NT2/D1 (cell line): ENCODE measurements around the gene SLIT3.

ENCODE experiments used
- DNase-seq: peaks from one replicate; pipeline ENCODE4 v3.0.0-alpha.2; 2011; ENCODE audit warnings: low read depth, low spot score
- H3K27me3 ChIP-seq: 2 replicates; pipeline ENCODE4 v1.6.0; 2011; ENCODE audit warnings: mild to moderate bottlenecking; ENCODE audit not compliant: insufficient read length, insufficient read depth
- H3K36me3 ChIP-seq: 2 replicates; pipeline ENCODE4 v1.6.1; 2011; ENCODE audit warnings: mild to moderate bottlenecking, low read length, mixed read lengths; ENCODE audit not compliant: insufficient read depth, insufficient read length
- H3K4me1 ChIP-seq: 2 replicates; pipeline ENCODE4 v1.5.1; 2011; ENCODE audit not compliant: insufficient read depth, insufficient read length
- H3K4me3 ChIP-seq: 2 replicates; pipeline ENCODE4 v1.5.1; 2011; ENCODE audit warnings: low read depth; ENCODE audit not compliant: insufficient read length
- H3K9ac ChIP-seq: 2 replicates; pipeline ENCODE4 v1.6.0; 2011; ENCODE audit warnings: low read depth; ENCODE audit not compliant: insufficient read length
- H3K9me3 ChIP-seq: 2 replicates; pipeline ENCODE4 v1.5.1; 2011; ENCODE audit warnings: mild to moderate bottlenecking, low read length; ENCODE audit not compliant: insufficient read depth
- SUZ12 ChIP-seq: IDR thresholded peaks from 2 replicates; pipeline ENCODE4 v1.6.1; 2011; ENCODE audit not compliant: insufficient read length, insufficient read depth; ENCODE audit errors: extremely low read depth
- YY1 ChIP-seq: IDR thresholded peaks from 2 replicates; pipeline ENCODE4 v1.6.1; 2011; ENCODE audit not compliant: insufficient read length, insufficient read depth
- ZNF274 ChIP-seq: IDR thresholded peaks from 2 replicates; pipeline ENCODE4 v1.6.1; 2011; ENCODE audit warnings: mild to moderate bottlenecking, low read depth, low read length

Gene SLIT3

DNA sequence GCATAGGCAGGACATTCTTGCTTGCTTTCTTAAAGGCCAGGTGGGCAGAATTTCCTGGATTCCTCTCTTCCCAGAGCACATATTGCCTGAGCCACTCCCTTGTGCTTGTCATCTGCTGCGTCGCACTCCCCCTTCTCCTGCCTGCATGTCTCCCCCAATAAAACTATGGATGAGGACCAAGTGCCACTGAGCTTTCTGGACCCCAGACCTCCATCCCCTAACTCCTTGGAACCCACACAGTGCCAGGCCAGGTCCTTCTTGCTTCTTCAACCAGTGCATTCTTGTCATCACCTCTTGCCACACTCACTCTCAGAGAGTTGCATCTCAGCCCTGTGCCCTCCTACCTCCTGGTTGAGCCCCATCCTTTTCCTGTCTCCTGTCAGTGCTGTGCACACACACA lies 563.9 kb downstream of the SLIT3 start:
- Histone ChIP-seq H3K4me1 (peaks cover 3% of the 10 kb centered on the region), H3K9ac (no peak overlapping the region), H3K36me3 (no peaks in the 10 kb centered on the region), H3K9me3 (no peaks in the 10 kb centered on the region), H3K27me3 (no peaks in the 10 kb centered on the region), H3K4me3 (no peak overlapping the region)
- no peak for DNase-seq
- TF ChIP-seq SUZ12 (no peak), ZNF274 (no peak), YY1 (no peak)

DNA sequence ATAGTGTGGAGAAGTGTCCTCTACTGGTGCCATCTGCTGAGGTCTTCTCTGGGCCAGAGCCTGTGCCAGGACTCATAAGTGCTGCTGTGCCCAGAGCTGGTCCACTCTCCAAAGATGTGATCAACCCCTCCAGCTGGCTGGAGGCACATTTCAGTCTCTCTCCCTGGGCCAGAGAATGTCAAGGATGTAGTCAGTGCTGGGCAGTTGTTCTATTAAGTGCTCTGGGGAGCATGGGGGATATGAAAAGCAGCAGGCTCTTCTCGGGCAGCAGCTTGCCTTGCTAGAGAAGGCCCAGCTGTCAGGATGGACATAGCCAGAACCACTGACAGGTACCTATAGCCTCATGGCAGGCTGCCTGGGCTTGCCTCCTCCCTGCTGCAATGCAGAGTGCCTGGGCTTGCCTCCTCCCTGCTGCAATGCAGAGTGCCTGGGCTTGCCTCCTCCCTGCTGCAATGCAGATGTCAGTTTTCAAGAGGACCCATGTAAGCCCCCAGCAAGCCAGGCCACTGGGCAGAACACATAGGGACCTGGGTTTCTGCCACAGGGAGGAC lies 564.6 kb downstream of the SLIT3 start:
- no peaks in the 10 kb centered on the region for H3K9me3 ChIP-seq
- peaks cover 3% of the 10 kb centered on the region for H3K4me1 ChIP-seq
- H3K9ac ChIP-seq, result no peak overlapping the region
- no peaks in the 10 kb centered on the region for H3K27me3 ChIP-seq
- no peak overlapping the region for H3K4me3 ChIP-seq
- TF ChIP-seq ZNF274, result no peak
- no peak for TF ChIP-seq SUZ12
- no peak for TF ChIP-seq YY1
- no peaks in the 10 kb centered on the region for H3K36me3 ChIP-seq
- no peak for DNase-seq

DNA sequence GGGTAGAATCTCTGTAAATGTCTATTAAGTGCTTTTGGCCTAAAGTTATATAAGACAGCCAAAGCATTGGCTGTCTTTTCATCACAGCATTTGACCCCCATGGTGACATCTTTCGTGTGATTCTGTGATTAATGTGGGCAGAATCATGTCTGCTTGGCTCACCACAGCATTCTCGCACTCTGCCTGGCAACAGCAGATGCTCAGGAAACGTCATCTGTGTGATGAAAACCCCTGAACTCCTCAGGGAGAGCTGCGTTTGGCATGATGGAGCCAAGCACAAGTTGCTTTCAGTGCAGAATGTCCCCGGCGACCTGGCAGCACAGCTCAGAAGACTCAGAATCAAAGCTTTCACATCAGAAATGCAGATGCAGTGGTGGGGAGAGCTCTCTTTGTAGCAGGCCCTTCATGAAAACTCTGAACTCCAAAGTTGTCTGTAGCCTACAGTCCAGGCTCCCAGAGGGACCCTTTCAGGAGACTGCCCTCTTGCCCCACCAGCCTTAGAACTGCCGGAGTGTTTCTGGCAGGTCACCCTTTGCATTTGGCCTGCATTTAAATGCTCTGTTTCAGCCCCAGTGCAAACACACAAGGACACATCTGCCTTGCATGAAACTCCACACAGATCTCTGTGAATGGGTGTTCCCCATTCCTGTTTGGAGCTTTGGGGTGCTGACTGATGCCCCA lies 566.2 kb downstream of the SLIT3 start:
- H3K4me1 ChIP-seq, result peaks cover 3% of the 10 kb centered on the region
- no peaks in the 10 kb centered on the region for H3K9me3 ChIP-seq
- no peak overlapping the region for H3K4me3 ChIP-seq
- H3K27me3 ChIP-seq, result no peaks in the 10 kb centered on the region
- H3K9ac ChIP-seq, result no peak overlapping the region
- no peak for DNase-seq
- H3K36me3 ChIP-seq, result no peaks in the 10 kb centered on the region
- TF ChIP-seq ZNF274, result no peak
- TF ChIP-seq YY1, result no peak
- TF ChIP-seq SUZ12, result no peak

DNA sequence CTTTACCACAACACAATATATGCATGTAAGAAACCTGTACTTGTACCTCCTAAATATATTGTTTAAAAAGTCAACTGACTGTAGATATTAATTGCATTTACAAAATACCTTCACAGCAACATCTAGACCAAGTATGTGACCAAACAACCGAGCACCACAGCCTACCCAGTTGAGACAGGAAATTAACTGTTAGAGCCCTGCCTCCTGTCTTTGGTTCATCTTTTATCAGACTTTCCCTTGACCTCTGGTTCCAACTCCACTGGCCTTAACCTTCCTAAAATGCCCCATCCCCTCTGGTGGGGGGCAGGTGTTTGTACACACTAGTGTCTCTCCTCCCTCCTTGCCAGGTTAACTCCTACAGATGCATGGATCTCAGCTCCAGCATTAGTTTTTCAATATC lies 566.8 kb downstream of the SLIT3 start:
- Histone ChIP-seq H3K4me3 (no peak overlapping the region), H3K4me1 (peaks cover 3% of the 10 kb centered on the region), H3K27me3 (no peaks in the 10 kb centered on the region), H3K9me3 (no peaks in the 10 kb centered on the region), H3K9ac (no peak overlapping the region), H3K36me3 (no peaks in the 10 kb centered on the region)
- TF ChIP-seq ZNF274 (no peak), SUZ12 (no peak), YY1 (no peak)
- no peak for DNase-seq

DNA sequence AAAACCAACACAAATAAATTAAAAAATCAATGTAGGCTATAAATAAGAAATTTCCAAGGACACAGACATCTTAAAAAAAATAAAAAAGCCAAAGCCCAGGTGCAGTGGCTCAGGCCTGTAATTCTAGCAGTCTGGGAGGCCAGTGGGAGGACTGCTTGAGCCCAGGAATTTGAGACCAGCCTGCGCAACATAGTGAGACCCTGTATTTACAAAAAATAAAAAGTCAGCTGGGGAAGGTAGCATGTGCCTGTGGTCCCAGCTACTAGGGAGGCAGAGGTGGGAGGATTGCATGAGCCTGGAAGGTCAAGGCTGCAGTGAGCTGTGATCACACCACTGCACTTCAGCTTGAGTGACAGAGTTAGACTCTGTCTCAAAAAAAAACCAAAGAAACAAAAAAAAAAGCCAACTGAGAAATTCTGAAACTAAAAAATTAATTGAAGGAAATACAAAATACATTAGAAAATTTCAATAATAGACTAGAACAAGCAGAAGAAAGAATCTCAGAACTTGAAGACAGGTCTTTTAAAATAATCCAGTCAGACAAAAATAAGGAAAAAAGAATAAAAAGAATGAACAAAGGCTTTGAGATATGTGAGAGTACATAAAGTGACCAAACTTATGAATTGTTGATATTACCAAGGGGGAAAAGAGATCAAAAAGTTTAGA lies 572.3 kb downstream of the SLIT3 start:
- DNase-seq, result no peak
- no peaks in the 10 kb centered on the region for H3K36me3 ChIP-seq
- no peaks in the 10 kb centered on the region for H3K27me3 ChIP-seq
- TF ChIP-seq SUZ12 (no peak), ZNF274 (no peak), YY1 (no peak)
- no peak overlapping the region for H3K9ac ChIP-seq
- no peak overlapping the region for H3K4me3 ChIP-seq
- H3K9me3 ChIP-seq, result no peaks in the 10 kb centered on the region
- no peaks in the 10 kb centered on the region for H3K4me1 ChIP-seq

DNA sequence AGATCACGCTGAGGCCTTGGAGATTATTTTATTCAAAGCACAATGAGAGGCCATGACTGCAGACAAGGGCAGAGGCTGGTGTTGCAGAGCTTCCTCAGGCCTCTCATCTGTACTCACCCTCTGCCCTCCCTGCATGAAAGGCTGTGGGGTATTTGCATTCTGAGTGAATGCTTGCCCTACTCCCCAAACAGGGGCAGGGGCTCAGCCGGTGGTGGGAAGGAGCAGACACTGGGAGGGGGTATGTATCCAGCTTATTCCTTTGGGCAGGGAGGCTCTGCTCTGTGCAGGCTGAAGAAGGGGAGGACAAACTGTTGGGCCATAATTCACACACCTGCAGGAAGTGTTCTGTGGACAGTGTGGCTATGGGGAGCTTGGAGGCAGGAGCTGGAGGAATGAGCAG lies 573.4 kb downstream of the SLIT3 start:
- H3K36me3 ChIP-seq, result no peaks in the 10 kb centered on the region
- DNase-seq, result no peak
- H3K9me3 ChIP-seq, result no peaks in the 10 kb centered on the region
- H3K4me1 ChIP-seq, result no peaks in the 10 kb centered on the region
- TF ChIP-seq SUZ12 (no peak), YY1 (no peak), ZNF274 (no peak)
- H3K9ac ChIP-seq, result no peak overlapping the region
- H3K4me3 ChIP-seq, result no peak overlapping the region
- H3K27me3 ChIP-seq, result no peaks in the 10 kb centered on the region

DNA sequence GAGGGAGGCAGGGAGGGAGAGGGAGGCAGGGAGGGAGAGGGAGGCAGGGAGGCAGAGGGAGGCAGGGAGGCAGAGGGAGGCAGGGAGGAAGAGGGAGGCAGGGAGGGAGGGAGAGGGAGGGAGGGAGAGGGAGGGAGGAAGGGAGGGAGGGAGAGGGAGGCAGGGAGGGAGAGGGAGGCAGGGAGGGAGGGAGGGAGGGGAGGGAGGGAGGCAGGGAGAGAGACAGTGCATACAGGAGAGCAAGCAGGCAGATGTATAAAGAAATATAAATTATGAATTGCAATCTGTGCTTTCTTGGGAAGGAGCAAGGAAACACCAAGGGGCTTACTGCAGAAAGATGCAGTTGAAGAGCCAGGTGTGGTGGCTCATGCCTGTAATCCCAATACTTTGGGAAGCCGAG lies 574.6 kb downstream of the SLIT3 start:
- TF ChIP-seq SUZ12 (no peak), ZNF274 (no peak), YY1 (no peak)
- no peaks in the 10 kb centered on the region for H3K27me3 ChIP-seq
- no peaks in the 10 kb centered on the region for H3K36me3 ChIP-seq
- H3K9ac ChIP-seq, result no peak overlapping the region
- H3K9me3 ChIP-seq, result no peaks in the 10 kb centered on the region
- H3K4me1 ChIP-seq, result no peaks in the 10 kb centered on the region
- DNase-seq, result no peak
- no peak overlapping the region for H3K4me3 ChIP-seq
